ENCODE results near the gene MRPL53.

GRCh38 chr2:74427551-74427950 is 44.9 kb downstream of the MRPL53 start:
- no peak for TF ChIP-seq CTCF (conservative IDR thresholded peaks at IDR 0.05)
- TF ChIP-seq ZFX (IDR thresholded peaks at IDR 0.05): no peak

Measured in C4-2B (cell line).